Stimulated activated CD8-positive, alpha-beta memory T cell treated with anti-CD3 and anti-CD28 coated beads, Interleukin-2, amount 100 ng/mL, for 1 hour (primary cell): ENCODE data around the gene GPR141.

Experiments used
- DNase-seq, 2 donors: peaks; one replicate each; pipeline ENCODE4 v3.0.0-alpha.2; 2020; ENCODE audit warnings: low read depth in 2 of 2

Gene GPR141

GRCh38 chr7:37784015-37784414 lies 100.4 kb downstream of the GPR141 start:
- no peak for DNase-seq

GRCh38 chr7:37786741-37787569 lies 103.4 kb downstream of the GPR141 start:
- DNase-seq = no peak
